GM12878 (cell line): Measurements from ENCODE around the gene ANTXR1. TPM values are rescaled to one million over a fixed set of nuclear protein-coding genes. Genes with fewer than 3 reads are reported as not detected.

ENCODE experiments used
- ATAC-seq: fragments of 200-7000 bp; cut with Tn5 transposase; 3 replicates; pipeline ENCODE4 v1.9.1; 2020; ENCODE audit warnings: mild to moderate bottlenecking, moderate library complexity
- BruUV-seq: library from RNA; stranded (reverse); fragments of 400-500 nt; replicated peaks from 2 replicates; lab custom pipeline; 2021; lab: Mats Ljungman, UMichigan
- CTCF ChIA-PET: fragments of 300-600 bp; sonication (Branson Sonifier 250); formaldehyde crosslinking; extraction: SDS; loops from one replicate; lab custom pipeline; 2021; ENCODE audit warnings: inconsistent platforms; lab: Yijun Ruan, JAX
- POLR2A ChIA-PET: fragments of 350-600 bp; formaldehyde crosslinking; extraction: SDS; loops from one replicate; lab custom pipeline; 2021; ENCODE audit warnings: inconsistent platforms; lab: Charles Lee
- RAD21 ChIA-PET: fragments of 300-600 bp; sonication (Branson Sonifier 250); formaldehyde crosslinking; loops from one replicate; lab custom pipeline; 2023; ENCODE audit warnings: antibody characterized with exemption; ENCODE audit not compliant: unreplicated experiment; lab: Charles Lee
- SMC1A ChIA-PET: fragments of 300-600 bp; sonication (Branson Sonifier 250); formaldehyde crosslinking; loops from one replicate; lab custom pipeline; 2023; ENCODE audit not compliant: unreplicated experiment, uncharacterized antibody; lab: Charles Lee
- DNase-seq: peaks from one replicate; pipeline ENCODE4 v3.0.0-alpha.2; 2011; ENCODE audit warnings: low read depth, low spot score
- FAIRE-seq: peaks from 3 replicates; lab custom pipeline; 2011; peaks lifted over from hg19 to GRCh38; lab: Jason Lieb, UNC
- H2AFZ ChIP-seq: 2 replicates; pipeline ENCODE4 v1.6.0; 2011; ENCODE audit warnings: low read depth, low read length, control low read depth; ENCODE audit not compliant: control insufficient read depth
- H3K27ac ChIP-seq: 2 replicates; pipeline ENCODE4 v1.5.1; 2011; ENCODE audit warnings: control low read depth; ENCODE audit not compliant: control insufficient read depth, insufficient read depth
- H3K27me3 ChIP-seq, 2 experiments: replicated peaks in 1 of 2; 2 replicates each; pipeline versions ENCODE4 v1.6.0 to v1.6.1; 2011; ENCODE audit warnings: low read length in 1 of 2; ENCODE audit not compliant: control insufficient read depth in 2 of 2, insufficient read depth in 2 of 2
- H3K36me3 ChIP-seq, 2 experiments: 2 replicates each; pipeline ENCODE4 v1.5.1; 2011; ENCODE audit warnings: low read length in 1 of 2; ENCODE audit not compliant: control insufficient read depth in 2 of 2, insufficient read depth in 2 of 2
- H3K4me1 ChIP-seq: 2 replicates; pipeline ENCODE4 v1.6.1; 2011; ENCODE audit warnings: mild to moderate bottlenecking, low read length, moderate library complexity, mixed read lengths; ENCODE audit not compliant: control insufficient read depth, insufficient read depth
- H3K4me2 ChIP-seq: 2 replicates; pipeline ENCODE4 v1.6.0; 2011; ENCODE audit warnings: control low read depth; ENCODE audit not compliant: control insufficient read depth, insufficient read depth
- H3K4me3 ChIP-seq: fragments of 200-600 bp; sonication (generic); 2 replicates; pipeline ENCODE4 v1.5.1; 2016
- H3K79me2 ChIP-seq: 2 replicates; pipeline ENCODE4 v1.6.0; 2011; ENCODE audit warnings: low read length; ENCODE audit not compliant: control insufficient read depth, insufficient read depth
- H3K9ac ChIP-seq: 2 replicates; pipeline ENCODE4 v1.8.0; 2011; ENCODE audit warnings: low read length, control low read depth, mixed read lengths; ENCODE audit not compliant: control insufficient read depth, insufficient read depth
- H3K9me3 ChIP-seq: replicated peaks from 3 replicates; pipeline ENCODE4 v1.5.1; 2011; ENCODE audit warnings: mild to moderate bottlenecking, low read length; ENCODE audit not compliant: control insufficient read depth, insufficient read depth
- H4K20me1 ChIP-seq: 2 replicates; pipeline ENCODE4 v1.6.0; 2011; ENCODE audit not compliant: control insufficient read depth, insufficient read depth
- CEBPB ChIP-seq, 2 experiments: fragments of 150-350 bp in 1 of 2; IDR thresholded peaks; 2 replicates each; pipeline ENCODE4 v1.6.1; 2012 to 2014; ENCODE audit warnings: low read depth in 2 of 2, low read length in 2 of 2, borderline replicate concordance in 1 of 2, inconsistent platforms in 1 of 2
- CHD1 ChIP-seq: IDR thresholded peaks from 2 replicates; pipeline ENCODE4 v1.6.1; 2012; ENCODE audit warnings: low read depth, low read length, improper control_type of control experiment
- CHD2 ChIP-seq: IDR thresholded peaks from 2 replicates; pipeline ENCODE4 v1.6.1; 2011; ENCODE audit warnings: low read depth, low read length, improper control_type of control experiment, borderline replicate concordance
- GATAD2B ChIP-seq: fragments of 450-650 bp; conservative IDR thresholded peaks from 2 replicates; pipeline ENCODE4 v1.6.1; 2017; ENCODE audit warnings: low read depth, mild to moderate bottlenecking, moderate library complexity
- MLLT1 ChIP-seq: fragments of 450-650 bp; IDR thresholded peaks from 2 replicates; pipeline ENCODE4 v1.6.1; 2016; ENCODE audit warnings: mild to moderate bottlenecking
- PRDM15 ChIP-seq: fragments of 450-650 bp; formaldehyde crosslinking; IDR thresholded peaks from 2 replicates; pipeline ENCODE4 v1.4.0; 2020; ENCODE audit warnings: mild to moderate bottlenecking, moderate library complexity
- RAD21 ChIP-seq: IDR thresholded peaks from 2 replicates; pipeline ENCODE4 v1.6.1; 2011; ENCODE audit warnings: mild to moderate bottlenecking, low read depth, low read length, moderate library complexity; ENCODE audit not compliant: insufficient read depth
- RAD51 ChIP-seq: fragments of 450-650 bp; IDR thresholded peaks from 2 replicates; pipeline ENCODE4 v1.6.1; 2016; ENCODE audit warnings: moderate library complexity, mild to moderate bottlenecking, inconsistent platforms
- SIX5 ChIP-seq: IDR thresholded peaks from 2 replicates; pipeline ENCODE4 v1.6.1; 2011; ENCODE audit warnings: mild to moderate bottlenecking, low read depth, low read length, moderate library complexity; ENCODE audit not compliant: severe bottlenecking
- SMC3 ChIP-seq: IDR thresholded peaks from 2 replicates; pipeline ENCODE4 v1.6.1; 2011; ENCODE audit warnings: low read length, improper control_type of control experiment, borderline replicate concordance
- ZNF274 ChIP-seq: IDR thresholded peaks from one replicate; pipeline ENCODE4 v1.8.0; 2011; ENCODE audit not compliant: insufficient read length, insufficient read depth
- ZSCAN29 ChIP-seq: fragments of 450-650 bp; IDR thresholded peaks from 2 replicates; pipeline ENCODE4 v1.6.1; 2017; ENCODE audit warnings: mild to moderate bottlenecking, moderate library complexity
- WGBS: methylation state at CpG from one replicate; pipeline ENCODE4 v1.1.6; 2016; ENCODE audit warnings: low lambda C conversion rate; ENCODE audit not compliant: insufficient replicate concordance, insufficient coverage; ENCODE audit errors: missing lambda C conversion rate; 5-methylcytosine and 5-hydroxymethylcytosine counted together
- in situ Hi-C: fragments of 300-500 bp; cut with MboI; formaldehyde crosslinking; loops from 9 replicates; pipeline ENCODE4 v1.14.3; 2018; ENCODE audit warnings: mixed read lengths
- intact Hi-C: fragments of 100-400 bp; cut with micrococcal nuclease; formaldehyde crosslinking; loops from one replicate; pipeline ENCODE4 v1.14.2; 2022; ENCODE audit not compliant: unreplicated experiment
- polyA plus RNA-seq, 11 experiments: library from polyadenylated mRNA; depleted of rRNA in 4 of 11; unstranded in 6 of 11; stranded (reverse) in 5 of 11; fragments of >200 nt; fragmentation: Nextera tagmentation in 4 of 11; fragmentation: Illumina TruSeq in 1 of 11; extraction: Ambion mirVana in 4 of 11; extraction: Trizol in 1 of 11; gene quantifications; 1 replicate in 1 of 11; 2 replicates in 10 of 11; pipeline versions ENCODE4 v1.2.1 to v1.2.3, GENCODE V29; 2011 to 2016; ENCODE audit warnings: inconsistent platforms in 2 of 11, missing spikeins in 2 of 11, low read depth in 1 of 11
- total RNA-seq, 4 experiments: library from RNA; depleted of rRNA in 3 of 4; stranded (reverse); fragments of >200 nt in 3 of 4; fragmentation: Illumina TruSeq in 1 of 4; extraction: Trizol in 1 of 4; gene quantifications; 2 replicates each; pipeline versions ENCODE4 v1.2.1 to v1.2.3, GENCODE V29; 2013 to 2021
- TF ChIP-seq, protein P1 (sequence below): fragments of 450-650 bp; IDR thresholded peaks from 2 replicates; pipeline ENCODE4 v1.6.1; 2018; ENCODE audit warnings: borderline replicate concordance, mild to moderate bottlenecking; ENCODE audit not compliant: partially characterized antibody

Gene ANTXR1
- total and polyA plus RNA-seq, 10 of the 15 experiments (the other 5 are each of a cell fraction or from before 2014, with no cell fraction given) = 0.09 to 0.26 TPM; not detected in 8

GRCh38 chr2:69011611-69012157 is 1.3 kb upstream of the ANTXR1 start (continued):
- TF ChIP-seq MLLT1 = no peak

GRCh38 chr2:69012310-69013141 is 453 bp upstream of the ANTXR1 start:
- CTCF ChIA-PET = interaction anchor here (0.7 kb wide), 1 partner anchor 39 kb away, joined by 3 read pairs; no protein-coding TSS in a partner anchor
- RAD21 ChIA-PET = no interaction called here
- no peak overlapping the region for H3K4me2 ChIP-seq
- no peak overlapping the region for H2AFZ ChIP-seq
- intact Hi-C loops = loop anchor here (5.0 kb wide), 1 partner anchor 295 kb away; no protein-coding TSS in a partner anchor
- BruUV-seq = no TSS peak
- no peaks in the 10 kb centered on the region for H3K36me3 ChIP-seq
- H3K27ac ChIP-seq = no peak overlapping the region
- peak; percentile 27 for FAIRE-seq
- H4K20me1 ChIP-seq = no peaks in the 10 kb centered on the region
- SMC1A ChIA-PET = no interaction called here
- DNase-seq = no peak
- peaks cover 6 to 14% of the 10 kb centered on the region in 2 experiments for H3K27me3 ChIP-seq
- no peaks in the 10 kb centered on the region; the same call in 1 of the 2 replicates for H3K4me1 ChIP-seq
- no peak overlapping the region for H3K9ac ChIP-seq
- no peaks in the 10 kb centered on the region for H3K79me2 ChIP-seq
- POLR2A ChIA-PET = no interaction called here
- peak; percentile 85 for ATAC-seq
- H3K9me3 ChIP-seq = no peaks in the 10 kb centered on the region
- H3K4me3 ChIP-seq = no peak overlapping the region
- WGBS = 6% methylated on average over 25 of the region's 27 CpGs
- in situ Hi-C loops = loop anchor here (25.0 kb wide), 1 partner anchor 700 kb away; no protein-coding TSS in a partner anchor
- TF ChIP-seq CHD1 (no peak), PRDM15 (CRISPR knock-in tag) (no peak), ZNF274 (no peak), ZSCAN29 (no peak), CEBPB (IDR thresholded peaks at IDR 0.05; ENCODE audit: borderline replicate concordance in 1 of 2, low read depth in 2 of 2, low read length in 2 of 2) (no peak), RAD21 (peak; percentile 43; the same call in 1 of the 2 replicates), GATAD2B (no peak), SMC3 (peak; percentile 24; the same call in 1 of the 2 replicates), CHD2 (no peak), RAD51 (no peak), SIX5 (no peak)
- TF ChIP-seq, protein P1, sequence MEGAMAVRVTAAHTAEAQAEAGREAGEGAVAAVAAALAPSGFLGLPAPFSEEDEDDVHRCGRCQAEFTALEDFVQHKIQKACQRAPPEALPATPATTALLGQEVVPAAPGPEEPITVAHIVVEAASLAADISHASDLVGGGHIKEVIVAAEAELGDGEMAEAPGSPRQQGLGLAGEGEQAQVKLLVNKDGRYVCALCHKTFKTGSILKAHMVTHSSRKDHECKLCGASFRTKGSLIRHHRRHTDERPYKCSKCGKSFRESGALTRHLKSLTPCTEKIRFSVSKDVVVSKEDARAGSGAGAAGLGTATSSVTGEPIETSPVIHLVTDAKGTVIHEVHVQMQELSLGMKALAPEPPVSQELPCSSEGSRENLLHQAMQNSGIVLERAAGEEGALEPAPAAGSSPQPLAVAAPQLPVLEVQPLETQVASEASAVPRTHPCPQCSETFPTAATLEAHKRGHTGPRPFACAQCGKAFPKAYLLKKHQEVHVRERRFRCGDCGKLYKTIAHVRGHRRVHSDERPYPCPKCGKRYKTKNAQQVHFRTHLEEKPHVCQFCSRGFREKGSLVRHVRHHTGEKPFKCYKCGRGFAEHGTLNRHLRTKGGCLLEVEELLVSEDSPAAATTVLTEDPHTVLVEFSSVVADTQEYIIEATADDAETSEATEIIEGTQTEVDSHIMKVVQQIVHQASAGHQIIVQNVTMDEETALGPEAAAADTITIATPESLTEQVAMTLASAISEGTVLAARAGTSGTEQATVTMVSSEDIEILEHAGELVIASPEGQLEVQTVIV = no peak
